GM12878 (cell line): Measurements from ENCODE around the gene CYB561A3. TPM values are rescaled to one million over a fixed set of nuclear protein-coding genes. Genes with fewer than 3 reads are reported as not detected.

Experiments
- ATAC-seq: fragments of 200-7000 bp; cut with Tn5 transposase; 3 replicates; pipeline ENCODE4 v1.9.1; 2020; ENCODE audit warnings: mild to moderate bottlenecking, moderate library complexity
- BruUV-seq: library from RNA; stranded (reverse); fragments of 400-500 nt; replicated peaks from 2 replicates; lab custom pipeline; 2021; lab: Mats Ljungman, UMichigan
- CTCF ChIA-PET: fragments of 300-600 bp; sonication (Branson Sonifier 250); formaldehyde crosslinking; extraction: SDS; loops from one replicate; lab custom pipeline; 2021; ENCODE audit warnings: inconsistent platforms; lab: Yijun Ruan, JAX
- POLR2A ChIA-PET: fragments of 350-600 bp; formaldehyde crosslinking; extraction: SDS; loops from one replicate; lab custom pipeline; 2021; ENCODE audit warnings: inconsistent platforms; lab: Charles Lee
- RAD21 ChIA-PET: fragments of 300-600 bp; sonication (Branson Sonifier 250); formaldehyde crosslinking; loops from one replicate; lab custom pipeline; 2023; ENCODE audit warnings: antibody characterized with exemption; ENCODE audit not compliant: unreplicated experiment; lab: Charles Lee
- SMC1A ChIA-PET: fragments of 300-600 bp; sonication (Branson Sonifier 250); formaldehyde crosslinking; loops from one replicate; lab custom pipeline; 2023; ENCODE audit not compliant: unreplicated experiment, uncharacterized antibody; lab: Charles Lee
- DNase-seq: peaks from one replicate; pipeline ENCODE4 v3.0.0-alpha.2; 2011; ENCODE audit warnings: low read depth, low spot score
- FAIRE-seq: peaks from 3 replicates; lab custom pipeline; 2011; peaks lifted over from hg19 to GRCh38; lab: Jason Lieb, UNC
- H2AFZ ChIP-seq: 2 replicates; pipeline ENCODE4 v1.6.0; 2011; ENCODE audit warnings: low read depth, low read length, control low read depth; ENCODE audit not compliant: control insufficient read depth
- H3K27ac ChIP-seq: 2 replicates; pipeline ENCODE4 v1.5.1; 2011; ENCODE audit warnings: control low read depth; ENCODE audit not compliant: control insufficient read depth, insufficient read depth
- H3K27me3 ChIP-seq, 2 experiments: replicated peaks in 1 of 2; 2 replicates each; pipeline versions ENCODE4 v1.6.0 to v1.6.1; 2011; ENCODE audit warnings: low read length in 1 of 2; ENCODE audit not compliant: control insufficient read depth in 2 of 2, insufficient read depth in 2 of 2
- H3K36me3 ChIP-seq, 2 experiments: 2 replicates each; pipeline ENCODE4 v1.5.1; 2011; ENCODE audit warnings: low read length in 1 of 2; ENCODE audit not compliant: control insufficient read depth in 2 of 2, insufficient read depth in 2 of 2
- H3K4me1 ChIP-seq: 2 replicates; pipeline ENCODE4 v1.6.1; 2011; ENCODE audit warnings: mild to moderate bottlenecking, low read length, moderate library complexity, mixed read lengths; ENCODE audit not compliant: control insufficient read depth, insufficient read depth
- H3K4me2 ChIP-seq: 2 replicates; pipeline ENCODE4 v1.6.0; 2011; ENCODE audit warnings: control low read depth; ENCODE audit not compliant: control insufficient read depth, insufficient read depth
- H3K4me3 ChIP-seq: fragments of 200-600 bp; sonication (generic); 2 replicates; pipeline ENCODE4 v1.5.1; 2016
- H3K79me2 ChIP-seq: 2 replicates; pipeline ENCODE4 v1.6.0; 2011; ENCODE audit warnings: low read length; ENCODE audit not compliant: control insufficient read depth, insufficient read depth
- H3K9ac ChIP-seq: 2 replicates; pipeline ENCODE4 v1.8.0; 2011; ENCODE audit warnings: low read length, control low read depth, mixed read lengths; ENCODE audit not compliant: control insufficient read depth, insufficient read depth
- H3K9me3 ChIP-seq: replicated peaks from 3 replicates; pipeline ENCODE4 v1.5.1; 2011; ENCODE audit warnings: mild to moderate bottlenecking, low read length; ENCODE audit not compliant: control insufficient read depth, insufficient read depth
- H4K20me1 ChIP-seq: 2 replicates; pipeline ENCODE4 v1.6.0; 2011; ENCODE audit not compliant: control insufficient read depth, insufficient read depth
- BMI1 ChIP-seq: fragments of 450-650 bp; IDR thresholded peaks from 2 replicates; pipeline ENCODE4 v1.6.1; 2016; ENCODE audit warnings: mild to moderate bottlenecking, moderate library complexity, borderline replicate concordance
- CHD1 ChIP-seq: IDR thresholded peaks from 2 replicates; pipeline ENCODE4 v1.6.1; 2012; ENCODE audit warnings: low read depth, low read length, improper control_type of control experiment
- HSF1 ChIP-seq: fragments of 150-350 bp; IDR thresholded peaks from 2 replicates; pipeline ENCODE4 v1.6.1; 2014; ENCODE audit warnings: mild to moderate bottlenecking, low read depth, low read length
- MYB ChIP-seq: fragments of 150-350 bp; IDR thresholded peaks from 2 replicates; pipeline ENCODE4 v1.6.1; 2014; ENCODE audit warnings: mild to moderate bottlenecking, low read depth, low read length, borderline replicate concordance
- PAX5 ChIP-seq: IDR thresholded peaks from 2 replicates; pipeline ENCODE4 v1.6.1; 2011; ENCODE audit warnings: low read depth, low read length, borderline replicate concordance
- POLR2AphosphoS2 ChIP-seq: IDR thresholded peaks from 2 replicates; pipeline ENCODE4 v1.6.1; 2011; ENCODE audit warnings: low read depth, mild to moderate bottlenecking, low read length, improper control_type of control experiment, moderate library complexity
- RBBP5 ChIP-seq: fragments of 200-600 bp; sonication (generic); conservative IDR thresholded peaks from 2 replicates; pipeline ENCODE4 v1.6.1; 2016
- STAT1 ChIP-seq: fragments of 450-650 bp; conservative IDR thresholded peaks from 2 replicates; pipeline ENCODE4 v1.6.1; 2014; ENCODE audit warnings: antibody characterized with exemption, mild to moderate bottlenecking
- TCF3 ChIP-seq: IDR thresholded peaks from 2 replicates; pipeline ENCODE4 v1.6.1; 2012; ENCODE audit warnings: low read depth, mild to moderate bottlenecking, low read length, borderline replicate concordance; ENCODE audit not compliant: insufficient read depth
- ZNF24 ChIP-seq: fragments of 450-650 bp; IDR thresholded peaks from 2 replicates; pipeline ENCODE4 v1.6.1; 2017; ENCODE audit warnings: antibody characterized with exemption, mild to moderate bottlenecking
- WGBS: methylation state at CpG from one replicate; pipeline ENCODE4 v1.1.6; 2016; ENCODE audit warnings: low lambda C conversion rate; ENCODE audit not compliant: insufficient replicate concordance, insufficient coverage; ENCODE audit errors: missing lambda C conversion rate; 5-methylcytosine and 5-hydroxymethylcytosine counted together
- in situ Hi-C: fragments of 300-500 bp; cut with MboI; formaldehyde crosslinking; loops from 9 replicates; pipeline ENCODE4 v1.14.3; 2018; ENCODE audit warnings: mixed read lengths
- intact Hi-C: fragments of 100-400 bp; cut with micrococcal nuclease; formaldehyde crosslinking; loops from one replicate; pipeline ENCODE4 v1.14.2; 2022; ENCODE audit not compliant: unreplicated experiment
- polyA plus RNA-seq, 11 experiments: library from polyadenylated mRNA; depleted of rRNA in 4 of 11; unstranded in 6 of 11; stranded (reverse) in 5 of 11; fragments of >200 nt; fragmentation: Nextera tagmentation in 4 of 11; fragmentation: Illumina TruSeq in 1 of 11; extraction: Ambion mirVana in 4 of 11; extraction: Trizol in 1 of 11; gene quantifications; 1 replicate in 1 of 11; 2 replicates in 10 of 11; pipeline versions ENCODE4 v1.2.1 to v1.2.3, GENCODE V29; 2011 to 2016; ENCODE audit warnings: inconsistent platforms in 2 of 11, missing spikeins in 2 of 11, low read depth in 1 of 11
- total RNA-seq, 4 experiments: library from RNA; depleted of rRNA in 3 of 4; stranded (reverse); fragments of >200 nt in 3 of 4; fragmentation: Illumina TruSeq in 1 of 4; extraction: Trizol in 1 of 4; gene quantifications; 2 replicates each; pipeline versions ENCODE4 v1.2.1 to v1.2.3, GENCODE V29; 2013 to 2021
- TF ChIP-seq, protein P1 (sequence below): IDR thresholded peaks from 2 replicates; pipeline ENCODE4 v1.6.1; 2011; ENCODE audit warnings: borderline replicate concordance, low read depth, mild to moderate bottlenecking, moderate library complexity, low read length; ENCODE audit not compliant: insufficient read depth, poor library complexity, severe bottlenecking

The CYB561A3 gene
- total and polyA plus RNA-seq, 10 of the 15 experiments (the other 5 are each of a cell fraction or from before 2014, with no cell fraction given): 40.1 to 169 (median 74.4) TPM

- TF ChIP-seq HSF1 (no peak), TCF3 (no peak), PAX5 (no peak), STAT1 (no peak), POLR2AphosphoS2 (no peak)
Measured at GRCh38 chr11:61377461-61378160, 15.9 kb upstream of the CYB561A3 start (continued).

- FAIRE-seq (no peak), ATAC-seq (no peak), DNase-seq (no peak)
- CTCF ChIA-PET: interaction anchor here (3.7 to 23.9 kb wide), 2 partner anchors 9 to 41 kb away, joined by 28 to 309 read pairs; no protein-coding TSS in a partner anchor
- Histone ChIP-seq H3K9ac (no peak overlapping the region), H3K4me2 (no peak overlapping the region), H3K9me3 (no peaks in the 10 kb centered on the region), H3K4me3 (no peak overlapping the region), H3K27me3 (no peaks in the 10 kb centered on the region), H3K27ac (no peak overlapping the region), H2AFZ (no peak overlapping the region), H3K4me1 (no peaks in the 10 kb centered on the region), H3K79me2 (no peaks in the 10 kb centered on the region), H3K36me3 (0 out of 4 replicates have a peak, but pooled peaks cover 0 to 7% of the 10 kb centered on the region in 2 experiments), H4K20me1 (no peaks in the 10 kb centered on the region)
- in situ Hi-C loops (no loop called here), intact Hi-C loops (no loop called here)
- SMC1A ChIA-PET: interaction anchor here (0.7 to 2.9 kb wide), 6 partner anchors 9 to 54 kb away, joined by 3 to 12 read pairs (median 4); no protein-coding TSS in a partner anchor
- WGBS: 98% methylated on average over 6 of the region's 6 CpGs
- RAD21 ChIA-PET: interaction anchor here (0.7 to 1.2 kb wide), 2 partner anchors 15 to 344 kb away, joined by 3 to 4 read pairs; no protein-coding TSS in a partner anchor
- BruUV-seq: no TSS peak
- POLR2A ChIA-PET: interaction anchor here (2.3 kb wide), 1 partner anchor 12 kb away, joined by 7 read pairs; no protein-coding TSS in a partner anchor
- TF ChIP-seq CHD1 (no peak), ZNF24 (no peak), MYB (no peak), RBBP5 (no peak), BMI1 (no peak)
- TF ChIP-seq, protein P1, sequence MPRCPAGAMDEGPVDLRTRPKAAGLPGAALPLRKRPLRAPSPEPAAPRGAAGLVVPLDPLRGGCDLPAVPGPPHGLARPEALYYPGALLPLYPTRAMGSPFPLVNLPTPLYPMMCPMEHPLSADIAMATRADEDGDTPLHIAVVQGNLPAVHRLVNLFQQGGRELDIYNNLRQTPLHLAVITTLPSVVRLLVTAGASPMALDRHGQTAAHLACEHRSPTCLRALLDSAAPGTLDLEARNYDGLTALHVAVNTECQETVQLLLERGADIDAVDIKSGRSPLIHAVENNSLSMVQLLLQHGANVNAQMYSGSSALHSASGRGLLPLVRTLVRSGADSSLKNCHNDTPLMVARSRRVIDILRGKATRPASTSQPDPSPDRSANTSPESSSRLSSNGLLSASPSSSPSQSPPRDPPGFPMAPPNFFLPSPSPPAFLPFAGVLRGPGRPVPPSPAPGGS: no peak
Measured at GRCh38 chr11:61375761-61376108, 14.1 kb upstream of the CYB561A3 start.
